GM21447 (cell line): Measurements from ENCODE around the gene CDK19.

Experiments used
- ATAC-seq: cut with Tn5 transposase; IDR thresholded peaks from one replicate; pipeline ENCODE4 v1.9.1; 2021; ENCODE audit not compliant: unreplicated experiment

Gene CDK19

GRCh38 chr6:110705543-110705942 is 109.7 kb downstream of the CDK19 start:
- no peak for ATAC-seq

- ATAC-seq: no peak
Measured at GRCh38 chr6:110703906-110704594, 111.2 kb downstream of the CDK19 start.

- ATAC-seq: no peak
Measured at GRCh38 chr6:110703010-110703905, 112.0 kb downstream of the CDK19 start.

- ATAC-seq: no peak
Measured at GRCh38 chr6:110699780-110700179, 115.5 kb downstream of the CDK19 start.

- ATAC-seq: no peak
Measured at GRCh38 chr6:110693994-110694393, 121.3 kb downstream of the CDK19 start.

GRCh38 chr6:110693296-110693695 is 122.0 kb downstream of the CDK19 start:
- no peak for ATAC-seq

GRCh38 chr6:110690916-110691315 is 124.4 kb downstream of the CDK19 start:
- ATAC-seq: no peak

- ATAC-seq: no peak
Measured at GRCh38 chr6:110690106-110690654, 125.1 kb downstream of the CDK19 start.

GRCh38 chr6:110689275-110689935 is 125.9 kb downstream of the CDK19 start:
- no peak for ATAC-seq

GRCh38 chr6:110688661-110689268 is 126.5 kb downstream of the CDK19 start:
- no peak for ATAC-seq

- ATAC-seq: no peak
Measured at GRCh38 chr6:110687326-110687725, 127.9 kb downstream of the CDK19 start.

- no peak for ATAC-seq
Measured at GRCh38 chr6:110683241-110683640, 132.0 kb downstream of the CDK19 start.

- ATAC-seq: peak; percentile 99
Measured at GRCh38 chr6:110682460-110682853, 132.8 kb downstream of the CDK19 start.

GRCh38 chr6:110681543-110682459 is 133.5 kb downstream of the CDK19 start:
- ATAC-seq: no peak

GRCh38 chr6:110676396-110676795 is 138.9 kb downstream of the CDK19 start:
- ATAC-seq: no peak

- no peak for ATAC-seq
Measured at GRCh38 chr6:110674096-110674495, 141.2 kb downstream of the CDK19 start.

- ATAC-seq: no peak
Measured at GRCh38 chr6:110672122-110672521, 143.1 kb downstream of the CDK19 start.

- ATAC-seq: no peak
Measured at GRCh38 chr6:110671447-110671846, 143.8 kb downstream of the CDK19 start.

- ATAC-seq: no peak
Measured at GRCh38 chr6:110665600-110665999, 149.7 kb downstream of the CDK19 start.

- no peak for ATAC-seq
Measured at GRCh38 chr6:110664933-110665332, 150.3 kb downstream of the CDK19 start.
